ENCODE results near the gene TRIM31.

DNA sequence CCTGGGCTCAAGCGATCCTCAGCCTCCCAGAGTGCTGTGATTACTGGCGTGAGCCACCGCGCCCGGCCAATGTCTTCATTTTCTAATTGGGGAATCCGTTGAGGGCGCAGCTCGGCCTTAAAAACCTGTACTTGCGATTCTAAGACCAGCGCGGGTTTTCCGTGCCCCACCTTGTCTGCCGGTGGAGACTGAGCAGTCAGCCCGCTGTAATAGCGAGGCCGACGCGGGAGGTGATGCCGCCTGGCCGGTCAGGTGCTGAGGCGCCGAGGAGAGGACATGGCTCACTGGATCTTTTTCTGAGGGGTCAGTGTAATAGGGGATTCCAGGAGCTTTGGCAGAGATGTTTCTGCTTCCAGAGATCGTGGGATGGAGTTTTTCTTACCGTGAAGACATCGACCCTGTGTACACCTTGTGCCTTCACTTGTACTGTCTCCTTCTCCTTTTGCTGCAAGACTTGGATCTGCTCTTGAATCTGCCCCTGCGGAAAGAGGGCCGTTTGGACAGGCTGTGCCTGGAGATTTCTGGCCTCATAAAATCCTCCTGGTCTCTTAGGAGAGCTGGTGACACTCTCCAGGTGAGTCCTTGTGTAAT, 1.5 kb downstream of the TRIM31 start:
- TF ChIP-seq, protein P1, sequence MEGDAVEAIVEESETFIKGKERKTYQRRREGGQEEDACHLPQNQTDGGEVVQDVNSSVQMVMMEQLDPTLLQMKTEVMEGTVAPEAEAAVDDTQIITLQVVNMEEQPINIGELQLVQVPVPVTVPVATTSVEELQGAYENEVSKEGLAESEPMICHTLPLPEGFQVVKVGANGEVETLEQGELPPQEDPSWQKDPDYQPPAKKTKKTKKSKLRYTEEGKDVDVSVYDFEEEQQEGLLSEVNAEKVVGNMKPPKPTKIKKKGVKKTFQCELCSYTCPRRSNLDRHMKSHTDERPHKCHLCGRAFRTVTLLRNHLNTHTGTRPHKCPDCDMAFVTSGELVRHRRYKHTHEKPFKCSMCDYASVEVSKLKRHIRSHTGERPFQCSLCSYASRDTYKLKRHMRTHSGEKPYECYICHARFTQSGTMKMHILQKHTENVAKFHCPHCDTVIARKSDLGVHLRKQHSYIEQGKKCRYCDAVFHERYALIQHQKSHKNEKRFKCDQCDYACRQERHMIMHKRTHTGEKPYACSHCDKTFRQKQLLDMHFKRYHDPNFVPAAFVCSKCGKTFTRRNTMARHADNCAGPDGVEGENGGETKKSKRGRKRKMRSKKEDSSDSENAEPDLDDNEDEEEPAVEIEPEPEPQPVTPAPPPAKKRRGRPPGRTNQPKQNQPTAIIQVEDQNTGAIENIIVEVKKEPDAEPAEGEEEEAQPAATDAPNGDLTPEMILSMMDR (IDR thresholded peaks at IDR 0.05; ENCODE audit: low read length) = no peak
- TF ChIP-seq EZH2phosphoT487 (IDR thresholded peaks at IDR 0.05; ENCODE audit: low read length) = no peak
